ENCODE data around the gene COL9A3.

DNA sequence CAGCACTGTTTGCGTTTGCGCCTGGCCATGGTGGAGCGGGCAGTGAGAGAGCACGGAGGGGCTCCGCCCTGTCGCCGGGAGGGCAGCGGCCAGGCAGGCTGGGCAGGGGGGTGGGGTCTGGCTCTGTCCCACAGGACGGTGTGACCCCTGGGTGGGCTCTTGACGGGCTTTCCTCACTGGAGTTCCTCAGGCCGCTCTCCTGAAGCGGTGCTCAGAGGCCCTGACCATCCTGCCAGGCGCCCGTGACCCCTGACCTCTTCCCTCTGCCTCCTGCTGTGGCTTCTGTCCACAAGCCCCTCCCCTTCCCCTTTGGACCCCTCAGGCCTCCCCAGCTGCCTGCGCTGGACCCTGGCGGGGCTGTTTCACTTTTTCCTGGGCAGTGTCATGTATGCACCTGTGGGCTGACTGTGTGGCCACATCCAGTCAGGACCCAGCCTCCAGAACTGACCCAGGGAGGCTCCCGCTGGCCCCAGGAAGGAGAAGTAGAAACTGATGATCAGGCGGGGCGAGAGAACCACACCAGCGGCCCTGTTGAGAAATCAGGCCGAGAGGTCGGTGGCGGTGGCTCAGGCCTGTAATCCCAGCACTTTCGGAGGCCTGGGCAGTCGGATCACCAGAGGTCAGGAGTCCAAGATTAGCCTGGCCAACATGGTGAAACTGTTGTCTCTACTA is 11.0 kb upstream of the COL9A3 start:
- TF ChIP-seq, protein P1, sequence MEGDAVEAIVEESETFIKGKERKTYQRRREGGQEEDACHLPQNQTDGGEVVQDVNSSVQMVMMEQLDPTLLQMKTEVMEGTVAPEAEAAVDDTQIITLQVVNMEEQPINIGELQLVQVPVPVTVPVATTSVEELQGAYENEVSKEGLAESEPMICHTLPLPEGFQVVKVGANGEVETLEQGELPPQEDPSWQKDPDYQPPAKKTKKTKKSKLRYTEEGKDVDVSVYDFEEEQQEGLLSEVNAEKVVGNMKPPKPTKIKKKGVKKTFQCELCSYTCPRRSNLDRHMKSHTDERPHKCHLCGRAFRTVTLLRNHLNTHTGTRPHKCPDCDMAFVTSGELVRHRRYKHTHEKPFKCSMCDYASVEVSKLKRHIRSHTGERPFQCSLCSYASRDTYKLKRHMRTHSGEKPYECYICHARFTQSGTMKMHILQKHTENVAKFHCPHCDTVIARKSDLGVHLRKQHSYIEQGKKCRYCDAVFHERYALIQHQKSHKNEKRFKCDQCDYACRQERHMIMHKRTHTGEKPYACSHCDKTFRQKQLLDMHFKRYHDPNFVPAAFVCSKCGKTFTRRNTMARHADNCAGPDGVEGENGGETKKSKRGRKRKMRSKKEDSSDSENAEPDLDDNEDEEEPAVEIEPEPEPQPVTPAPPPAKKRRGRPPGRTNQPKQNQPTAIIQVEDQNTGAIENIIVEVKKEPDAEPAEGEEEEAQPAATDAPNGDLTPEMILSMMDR (IDR thresholded peaks at IDR 0.05; ENCODE audit: insufficient read depth, low read length, poor library complexity, severe bottlenecking), result no peak
- no peak for TF ChIP-seq EZH2phosphoT487 (conservative IDR thresholded peaks at IDR 0.05; ENCODE audit: low read length)

All from SU-DHL-6 (cell line).